A549 (cell line): ENCODE measurements around the gene WDR45B.

ENCODE experiments used
- CEBPB ChIP-seq, 2 experiments: fragments of >200 bp in 1 of 2; sonication (Bioruptor Twin) in 1 of 2; formaldehyde crosslinking in 1 of 2; IDR thresholded peaks; 2 replicates each; pipeline ENCODE4 v1.6.1; 2012 to 2016
- CTCF ChIP-seq: fragments of >200 bp; sonication (Bioruptor Twin); formaldehyde crosslinking; IDR thresholded peaks from 3 replicates; pipeline ENCODE4 v1.5.1; 2016
- EP300 ChIP-seq, 2 experiments: fragments of >200 bp; sonication (Bioruptor Twin); formaldehyde crosslinking; IDR thresholded peaks; 2 replicates in 1 of 2; 3 replicates in 1 of 2; pipeline ENCODE4 v1.6.1; 2016 to 2017
- ESRRA ChIP-seq: fragments of 150-350 bp; IDR thresholded peaks from 2 replicates; pipeline ENCODE4 v1.6.1; 2014; ENCODE audit warnings: mild to moderate bottlenecking, low read length, borderline replicate concordance
- FOSL2 ChIP-seq, 2 experiments: fragments of 450-650 bp in 1 of 2; fragments of >200 bp in 1 of 2; sonication (Bioruptor Twin) in 1 of 2; formaldehyde crosslinking; IDR thresholded peaks; 2 replicates each; pipeline versions ENCODE4 v1.5.0 to v1.6.1; 2016 to 2020; ENCODE audit warnings: mild to moderate bottlenecking in 1 of 2, moderate library complexity in 1 of 2
- HDAC2 ChIP-seq: fragments of 200-600 bp; sonication (generic); IDR thresholded peaks from 2 replicates; pipeline ENCODE4 v1.6.1; 2016
- JUN ChIP-seq, 2 experiments: fragments of >200 bp; sonication (Bioruptor Twin); formaldehyde crosslinking; IDR thresholded peaks; 2 replicates in 1 of 2; 3 replicates in 1 of 2; pipeline ENCODE4 v1.6.1; 2016 to 2017
- POLR2A ChIP-seq: IDR thresholded peaks from 2 replicates; pipeline ENCODE4 v1.6.1; 2012; ENCODE audit warnings: mild to moderate bottlenecking, low read length
- RAD21 ChIP-seq, 2 experiments: fragments of >200 bp in 1 of 2; sonication (Bioruptor Twin) in 1 of 2; formaldehyde crosslinking in 1 of 2; IDR thresholded peaks in 1 of 2; conservative IDR thresholded peaks in 1 of 2; 2 replicates in 1 of 2; 3 replicates in 1 of 2; pipeline ENCODE4 v1.6.1; 2012 to 2018; ENCODE audit warnings: inconsistent platforms in 1 of 2
- RFX5 ChIP-seq: fragments of 450-650 bp; IDR thresholded peaks from 2 replicates; pipeline ENCODE4 v1.7.1; 2014; ENCODE audit warnings: antibody characterized with exemption, mild to moderate bottlenecking, moderate library complexity
- SMC3 ChIP-seq: fragments of >200 bp; sonication (Bioruptor Twin); formaldehyde crosslinking; IDR thresholded peaks from 3 replicates; pipeline ENCODE4 v1.6.1; 2018; ENCODE audit warnings: inconsistent platforms
- ZSCAN20 ChIP-seq: fragments of 250-450 bp; sonication (Bioruptor Pico); IDR thresholded peaks from 2 replicates; pipeline ENCODE4 v1.8.0; 2022; ENCODE audit warnings: mild to moderate bottlenecking, moderate library complexity

GRCh38 chr17:82601447-82602000 lies 46.7 kb downstream of the WDR45B start:
- TF ChIP-seq RFX5 (no peak), CTCF (no peak), POLR2A (no peak), JUN (IDR thresholded peaks at IDR 0.05) (no peak), CEBPB (IDR thresholded peaks at IDR 0.05) (no peak), ESRRA (no peak), EP300 (IDR thresholded peaks at IDR 0.05) (no peak), RAD21 (conservative IDR thresholded peaks at IDR 0.05 in 1 of 2, IDR thresholded peaks at IDR 0.05 in 1 of 2) (no peak), HDAC2 (no peak), ZSCAN20 (CRISPR knock-in tag) (no peak), FOSL2 (IDR thresholded peaks at IDR 0.05) (no peak; the same call in 1 of the 2 replicates), FOSL2 (CRISPR knock-in tag; IDR thresholded peaks at IDR 0.05) (no peak), SMC3 (no peak)
